Endothelial cell of umbilical vein (primary cell): Measurements from ENCODE around the gene FADS2. TPM values are rescaled to one million over a fixed set of nuclear protein-coding genes. Genes with fewer than 3 reads are reported as not detected.
A peak's percentile ranks its signal among the peaks of the same experiment; 100 is the strongest.

Source experiments
- BruUV-seq: library from RNA; stranded (reverse); fragments of 400-500 nt; replicated peaks from 2 replicates; lab custom pipeline; 2021; lab: Mats Ljungman, UMichigan
- CTCF ChIA-PET: fragments of 300-600, 350-600 bp; sonication (Branson Sonifier 250); formaldehyde crosslinking; loops from one replicate; lab custom pipeline; 2021; ENCODE audit warnings: antibody characterized with exemption, inconsistent platforms; lab: Charles Lee
- POLR2A ChIA-PET: fragments of 300-600, 350-600 bp; sonication (Branson Sonifier 250); formaldehyde crosslinking; loops from one replicate; lab custom pipeline; 2021; ENCODE audit warnings: antibody characterized with exemption, inconsistent platforms; lab: Charles Lee
- DNase-seq: peaks from one replicate; pipeline ENCODE4 v3.0.0-alpha.2; 2011; ENCODE audit warnings: low read depth, low spot score
- FAIRE-seq: peaks from 2 replicates; lab custom pipeline; 2011; peaks lifted over from hg19 to GRCh38; lab: Jason Lieb, UNC
- H2AFZ ChIP-seq: 2 replicates; pipeline ENCODE4 v1.6.0; 2012; ENCODE audit warnings: low read depth, low read length, control low read depth, inconsistent platforms
- H3K27ac ChIP-seq: 2 replicates; pipeline ENCODE4 v1.5.1; 2011; ENCODE audit warnings: low read depth, mild to moderate bottlenecking, control low read depth, low read length, moderate library complexity; ENCODE audit not compliant: insufficient read depth
- H3K27me3 ChIP-seq, 2 experiments: 2 replicates each; pipeline versions ENCODE4 v1.6.0 to v1.6.1; 2011; ENCODE audit warnings: low read length in 2 of 2, mixed read lengths in 1 of 2; ENCODE audit not compliant: control insufficient read depth in 2 of 2, insufficient read depth in 2 of 2
- H3K36me3 ChIP-seq, 2 experiments: 2 replicates in 1 of 2; 3 replicates in 1 of 2; pipeline ENCODE4 v1.5.1; 2011; ENCODE audit warnings: low read length in 2 of 2, mild to moderate bottlenecking in 1 of 2, moderate library complexity in 1 of 2; ENCODE audit not compliant: control insufficient read depth in 2 of 2, insufficient read depth in 2 of 2; ENCODE audit errors: extremely low read depth in 1 of 2
- H3K4me1 ChIP-seq: 3 replicates; pipeline ENCODE4 v1.5.1; 2011; ENCODE audit warnings: mild to moderate bottlenecking, low read length; ENCODE audit not compliant: control insufficient read depth, insufficient read depth; ENCODE audit errors: extremely low read depth
- H3K4me2 ChIP-seq: 2 replicates; pipeline ENCODE4 v1.6.1; 2011; ENCODE audit warnings: low read length, control low read depth, mixed read lengths; ENCODE audit not compliant: insufficient read depth
- H3K4me3 ChIP-seq, 3 experiments: fragments of 200-600 bp in 1 of 3; sonication (generic), shearing (Covaris generic) in 1 of 3; replicated peaks in 1 of 3; 2 replicates each; pipeline ENCODE4 v1.5.1; 2011 to 2016; ENCODE audit warnings: control low read depth in 3 of 3, low read length in 3 of 3, mild to moderate bottlenecking in 2 of 3, inconsistent platforms in 1 of 3, low read depth in 1 of 3, moderate library complexity in 1 of 3; ENCODE audit not compliant: insufficient read depth in 1 of 3
- H3K79me2 ChIP-seq: 2 replicates; pipeline ENCODE4 v1.6.0; 2012; ENCODE audit warnings: low read length, inconsistent platforms; ENCODE audit not compliant: control insufficient read depth, insufficient read depth
- H3K9ac ChIP-seq: replicated peaks from 2 replicates; pipeline ENCODE3; 2011; ENCODE audit warnings: low read length, control low read depth; ENCODE audit not compliant: insufficient read depth; ENCODE audit errors: extremely low read depth
- H3K9me1 ChIP-seq: replicated peaks from 3 replicates; pipeline ENCODE4 v1.6.0; 2011; ENCODE audit warnings: mild to moderate bottlenecking, low read length; ENCODE audit not compliant: control insufficient read depth, insufficient read depth; ENCODE audit errors: extremely low read depth
- H3K9me3 ChIP-seq: replicated peaks from 2 replicates; pipeline ENCODE4 v1.5.1; 2012; ENCODE audit warnings: low read length, inconsistent platforms; ENCODE audit not compliant: control insufficient read depth, insufficient read depth
- H4K20me1 ChIP-seq: replicated peaks from 2 replicates; pipeline ENCODE3; 2011; ENCODE audit warnings: mild to moderate bottlenecking, low read length; ENCODE audit not compliant: control insufficient read depth, insufficient read depth; ENCODE audit errors: extremely low read depth
- CTCF ChIP-seq, 2 donors: IDR thresholded peaks; 1 replicate in 1 of 2; 2 replicates in 1 of 2; pipeline ENCODE4 v1.5.1; 2011; ENCODE audit warnings: low read length in 2 of 2, mild to moderate bottlenecking in 2 of 2, moderate library complexity in 2 of 2, control low read depth in 1 of 2, inconsistent platforms in 1 of 2, low read depth in 1 of 2; ENCODE audit not compliant: insufficient read depth in 1 of 2; ENCODE audit errors: extremely low read depth in 1 of 2
- EZH2 ChIP-seq: IDR thresholded peaks from 2 replicates; pipeline ENCODE4 v1.6.1; 2012; ENCODE audit warnings: borderline replicate concordance, low read depth, mild to moderate bottlenecking, moderate library complexity, low read length, inconsistent platforms; ENCODE audit not compliant: severe bottlenecking
- GATA2 ChIP-seq: IDR thresholded peaks from 2 replicates; pipeline ENCODE4 v1.7.0; 2011; ENCODE audit warnings: low read depth, mild to moderate bottlenecking, moderate library complexity, mixed read lengths, low read length; ENCODE audit not compliant: insufficient read length, insufficient read depth
- MYC ChIP-seq: IDR thresholded peaks from one replicate; pipeline ENCODE4 v1.6.1; 2011; ENCODE audit warnings: mild to moderate bottlenecking, low read depth, low read length
- POLR2A ChIP-seq: IDR thresholded peaks from 2 replicates; pipeline ENCODE4 v1.6.1; 2012; ENCODE audit warnings: low read depth, mild to moderate bottlenecking, control low read depth, low read length
- POLR2AphosphoS5 ChIP-seq: IDR thresholded peaks from 2 replicates; pipeline ENCODE4 v1.6.1; 2012; ENCODE audit warnings: low read depth, mild to moderate bottlenecking, control low read depth, low read length, moderate library complexity; ENCODE audit not compliant: insufficient read depth
- dilution Hi-C: fragments of 300-500 bp; cut with MboI; formaldehyde crosslinking; loops from one replicate; pipeline ENCODE4 v1.15.0; 2019; ENCODE audit warnings: low sequenced_read_pairs; ENCODE audit not compliant: extremely low pct_ligation_motif_present
- intact Hi-C: fragments of 100-400 bp; cut with micrococcal nuclease; formaldehyde crosslinking; loops from one replicate; pipeline ENCODE4 v1.10.0; 2022
- polyA plus RNA-seq, 4 experiments: library from polyadenylated mRNA; depleted of rRNA in 3 of 4; stranded (reverse) in 3 of 4; unstranded in 1 of 4; fragments of >200 nt; gene quantifications; 2 replicates each; pipeline versions ENCODE4 v1.2.1 to v1.2.3, GENCODE V29; 2011 to 2012; ENCODE audit warnings: missing spikeins in 1 of 4
- total RNA-seq: library from RNA; stranded (reverse); gene quantifications from 2 replicates; pipeline ENCODE4 v1.2.3, GENCODE V29; 2021

Gene FADS2
- total and polyA plus RNA-seq, 2 donors (not counting 3 experiments of a cell fraction or from before 2014, with no cell fraction given), result 668 to 898 TPM

- intact Hi-C loops (loop anchor here (1.0 kb wide), 6 partner anchors 17 to 237 kb away; no protein-coding TSS in a partner anchor), dilution Hi-C loops (no loop called here)
- peak overlapping the region; percentile 15 for H2AFZ ChIP-seq
- no peaks in the 10 kb centered on the region for H4K20me1 ChIP-seq
- H3K36me3 ChIP-seq, result peaks cover 0 to 2% of the 10 kb centered on the region in 2 experiments
- H3K9me1 ChIP-seq, result no peaks in the 10 kb centered on the region
- no peak overlapping the region for H3K9ac ChIP-seq
- DNase-seq, result peak; percentile 76
- H3K27ac ChIP-seq, result no peak overlapping the region
- H3K4me2 ChIP-seq, result no peak overlapping the region
- no peak overlapping the region for H3K4me3 ChIP-seq
- no peaks in the 10 kb centered on the region for H3K9me3 ChIP-seq
- ChIA-PET CTCF (interaction anchor here (0.8 to 6.6 kb wide), 22 partner anchors 9 to 241 kb away, joined by 3 to 127 read pairs (median 6); no protein-coding TSS in a partner anchor), POLR2A (no interaction called here)
- H3K79me2 ChIP-seq, result no peaks in the 10 kb centered on the region
- BruUV-seq, result no TSS peak
- TF ChIP-seq POLR2AphosphoS5 (peak; percentile 78), MYC (no peak), GATA2 (no peak), CTCF (IDR thresholded peaks at IDR 0.05; ENCODE audit: extremely low read depth in 1 of 2, insufficient read depth in 1 of 2, low read depth in 1 of 2, low read length in 2 of 2) (peak; percentile 95 to 99), EZH2 (no peak), POLR2A (no peak)
- H3K4me1 ChIP-seq, result peaks cover 12% of the 10 kb centered on the region
- H3K27me3 ChIP-seq, result no peaks in the 10 kb centered on the region
- FAIRE-seq, result peak; percentile 97
These were observed 43.1 kb downstream of the FADS2 start for GRCh38 chr11:61871158-61871597.
